Esophagus muscularis mucosa (tissue), 4 donors: ENCODE measurements around the gene ATMIN. TPM values are rescaled to one million over a fixed set of nuclear protein-coding genes. Genes with fewer than 3 reads are reported as not detected.
A peak's percentile ranks its signal among the peaks of the same experiment; 100 is the strongest.

Experiments
- DNase-seq: peaks from one replicate; pipeline ENCODE4 v3.0.0-alpha.2; 2017; ENCODE audit errors: extremely low spot score
- H3K27ac ChIP-seq, 4 donors: fragments of 200-600 bp; sonication (generic); replicated peaks in 1 of 4; 1 replicate in 3 of 4; 2 replicates in 1 of 4; pipeline ENCODE4 v1.5.1; 2016 to 2019; ENCODE audit warnings: mild to moderate bottlenecking in 1 of 4
- H3K27me3 ChIP-seq, 4 donors: fragments of 200-600 bp; sonication (generic); one replicate each; pipeline versions ENCODE4 v1.5.1 to v1.6.0; 2016 to 2019
- H3K36me3 ChIP-seq, 4 donors: fragments of 200-600 bp; sonication (generic); one replicate each; pipeline ENCODE4 v1.5.1; 2016 to 2019
- H3K4me1 ChIP-seq, 4 donors: fragments of 200-600 bp; sonication (generic); one replicate each; pipeline ENCODE4 v1.5.1; 2016 to 2019
- H3K4me3 ChIP-seq, 4 donors: fragments of 200-600 bp; sonication (generic); 1 replicate in 2 of 4; 2 replicates in 2 of 4; pipeline ENCODE4 v1.5.1; 2016 to 2019; ENCODE audit warnings: mild to moderate bottlenecking in 4 of 4, moderate library complexity in 1 of 4
- H3K9me3 ChIP-seq, 4 donors: fragments of 200-600 bp; sonication (generic); 1 replicate in 3 of 4; 2 replicates in 1 of 4; pipeline ENCODE4 v1.5.1; 2016 to 2019
- EP300 ChIP-seq: sonication (generic); formaldehyde crosslinking; IDR thresholded peaks from one replicate; pipeline ENCODE4 v1.6.1; 2017; ENCODE audit warnings: antibody characterized with exemption
- POLR2A ChIP-seq: fragments of 450-650 bp; IDR thresholded peaks from one replicate; pipeline ENCODE4 v1.6.1; 2017; ENCODE audit warnings: antibody characterized with exemption, moderate library complexity, mild to moderate bottlenecking, low read depth
- POLR2AphosphoS5 ChIP-seq, 2 donors: sonication (generic); formaldehyde crosslinking; IDR thresholded peaks; one replicate each; pipeline ENCODE4 v1.6.1; 2017; ENCODE audit warnings: antibody characterized with exemption in 2 of 2
- WGBS: methylation state at CpG from one replicate; pipeline ENCODE4 v1.1.5; 2018; 5-methylcytosine and 5-hydroxymethylcytosine counted together
- intact Hi-C: fragments of 100-400 bp; cut with DNase I; formaldehyde crosslinking; loops from one replicate; pipeline ENCODE4 v1.15.1; 2023
- total RNA-seq, 4 donors: library from RNA; depleted of rRNA; stranded (reverse); fragments of >200 nt; gene quantifications; one replicate each; pipeline versions ENCODE4 v1.1.0 to v1.2.1, GENCODE V29; 2016
- TF ChIP-seq, protein P1 (sequence below), 3 experiments: fragments of 200-600 bp in 2 of 3; fragments of 450-650 bp in 1 of 3; sonication (generic) in 2 of 3; IDR thresholded peaks; one replicate each; pipeline ENCODE4 v1.5.1; 2017 to 2019; ENCODE audit warnings: antibody characterized with exemption in 3 of 3, mild to moderate bottlenecking in 2 of 3, moderate library complexity in 1 of 3

Gene ATMIN
- total RNA-seq, 4 donors from 2014 or later, result 26.6 to 34.0 (median 30.4) TPM

DNA sequence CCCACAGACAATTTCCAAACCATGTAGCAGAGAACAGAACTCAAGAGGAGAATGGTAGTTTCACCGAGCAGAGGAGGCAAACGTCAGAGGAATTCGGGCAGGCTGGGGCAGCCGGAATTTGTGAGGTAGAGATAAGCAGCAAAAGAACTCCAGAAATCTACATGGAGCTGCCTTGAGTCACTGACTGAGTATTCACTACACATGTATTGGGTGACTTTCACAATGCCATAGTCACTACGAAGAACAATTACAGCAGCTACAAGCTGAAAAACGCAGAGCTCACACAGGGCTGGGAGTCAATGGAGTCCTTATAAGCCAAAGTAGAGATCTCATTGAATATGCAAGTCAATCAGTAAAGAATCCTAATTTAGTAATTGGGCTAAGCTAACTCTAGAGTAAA is 42.3 kb upstream of the ATMIN start:
- no peak for DNase-seq
- TF ChIP-seq, protein P1, sequence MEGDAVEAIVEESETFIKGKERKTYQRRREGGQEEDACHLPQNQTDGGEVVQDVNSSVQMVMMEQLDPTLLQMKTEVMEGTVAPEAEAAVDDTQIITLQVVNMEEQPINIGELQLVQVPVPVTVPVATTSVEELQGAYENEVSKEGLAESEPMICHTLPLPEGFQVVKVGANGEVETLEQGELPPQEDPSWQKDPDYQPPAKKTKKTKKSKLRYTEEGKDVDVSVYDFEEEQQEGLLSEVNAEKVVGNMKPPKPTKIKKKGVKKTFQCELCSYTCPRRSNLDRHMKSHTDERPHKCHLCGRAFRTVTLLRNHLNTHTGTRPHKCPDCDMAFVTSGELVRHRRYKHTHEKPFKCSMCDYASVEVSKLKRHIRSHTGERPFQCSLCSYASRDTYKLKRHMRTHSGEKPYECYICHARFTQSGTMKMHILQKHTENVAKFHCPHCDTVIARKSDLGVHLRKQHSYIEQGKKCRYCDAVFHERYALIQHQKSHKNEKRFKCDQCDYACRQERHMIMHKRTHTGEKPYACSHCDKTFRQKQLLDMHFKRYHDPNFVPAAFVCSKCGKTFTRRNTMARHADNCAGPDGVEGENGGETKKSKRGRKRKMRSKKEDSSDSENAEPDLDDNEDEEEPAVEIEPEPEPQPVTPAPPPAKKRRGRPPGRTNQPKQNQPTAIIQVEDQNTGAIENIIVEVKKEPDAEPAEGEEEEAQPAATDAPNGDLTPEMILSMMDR (IDR thresholded peaks at IDR 0.05), result no peak
- TF ChIP-seq EP300 (no peak), POLR2AphosphoS5 (IDR thresholded peaks at IDR 0.05) (no peak), POLR2A (no peak)
- Histone ChIP-seq H3K4me3 (no peak overlapping the region), H3K27me3 (no peaks in the 10 kb centered on the region), H3K4me1 (peaks cover 0 to 9% (median 3%) of the 10 kb centered on the region in 4 donors), H3K27ac (no peak overlapping the region), H3K36me3 (peaks cover 0 to 9% (median 0%) of the 10 kb centered on the region in 4 donors), H3K9me3 (no peaks in the 10 kb centered on the region)
- WGBS, result 62% methylated on average over 6 of the region's 6 CpGs
- intact Hi-C loops, result no loop called here

DNA sequence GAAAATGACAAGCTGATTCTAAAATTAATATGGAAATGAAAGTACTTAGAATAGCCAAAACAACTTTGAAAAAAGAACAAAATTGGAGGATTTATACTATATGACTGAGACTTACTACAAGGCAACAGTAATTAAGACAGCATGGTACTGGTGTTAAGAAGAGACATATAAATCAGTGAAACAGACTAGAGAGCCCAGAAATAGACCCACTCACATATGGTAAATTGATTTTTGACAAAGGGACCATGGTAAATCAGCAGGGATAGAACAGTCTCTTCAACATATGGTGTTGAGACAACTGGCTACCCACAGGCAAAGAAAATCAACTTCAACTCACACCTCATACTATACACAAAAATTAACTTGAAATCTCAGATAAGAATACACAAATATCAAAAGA is 41.8 kb upstream of the ATMIN start:
- Histone ChIP-seq H3K9me3 (no peaks in the 10 kb centered on the region), H3K27me3 (no peaks in the 10 kb centered on the region), H3K4me3 (no peak overlapping the region), H3K36me3 (peaks cover 0 to 9% (median 0%) of the 10 kb centered on the region in 4 donors), H3K4me1 (peaks cover 0 to 9% (median 3%) of the 10 kb centered on the region in 4 donors), H3K27ac (no peak overlapping the region)
- DNase-seq, result no peak
- intact Hi-C loops, result no loop called here
- TF ChIP-seq POLR2AphosphoS5 (IDR thresholded peaks at IDR 0.05), result no peak
- no peak for TF ChIP-seq EP300
- no peak for TF ChIP-seq POLR2A
- TF ChIP-seq, protein P1 (IDR thresholded peaks at IDR 0.05), result no peak

DNA sequence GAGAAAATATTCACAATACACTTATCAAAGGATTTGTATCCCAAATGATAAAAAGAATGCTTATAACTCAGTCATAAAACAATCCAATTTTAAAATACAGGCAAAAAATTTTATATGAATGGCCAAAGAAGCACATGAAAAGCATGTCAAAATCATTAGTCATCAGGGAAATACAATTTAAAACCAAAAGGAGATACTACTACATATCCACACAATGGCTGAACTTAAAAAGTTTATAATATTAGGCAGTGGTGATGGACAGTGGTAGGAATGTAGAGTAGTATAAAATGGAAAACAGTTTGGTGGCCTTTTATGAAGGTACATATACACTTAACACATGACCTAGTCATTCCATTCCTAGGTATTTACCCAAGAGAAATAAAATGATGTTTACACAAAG is 41.2 kb upstream of the ATMIN start:
- Histone ChIP-seq H3K4me1 (peaks cover 0 to 9% (median 3%) of the 10 kb centered on the region in 4 donors), H3K27ac (no peak overlapping the region)
- intact Hi-C loops, result no loop called here

DNA sequence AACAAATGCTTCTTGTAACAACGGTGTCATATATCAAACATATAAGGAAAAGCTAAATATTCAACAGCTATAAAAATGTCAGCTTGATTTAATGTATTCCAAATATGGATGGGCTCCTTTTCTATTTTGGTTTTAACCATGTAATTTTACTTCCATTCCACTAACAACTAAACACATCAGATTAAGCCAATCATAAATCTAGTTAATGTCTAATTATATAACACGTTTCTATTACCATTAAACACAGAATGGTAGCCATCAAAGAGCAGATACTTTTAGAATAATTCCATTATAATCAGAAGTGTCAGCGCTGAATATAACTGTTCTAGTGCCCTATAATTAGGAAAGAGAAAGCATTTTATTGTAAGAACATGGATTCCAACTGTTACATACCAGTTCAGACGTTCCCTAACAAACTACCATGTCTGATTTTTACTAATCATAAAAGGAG is 38.9 kb upstream of the ATMIN start:
- 53% methylated on average over 4 of the region's 4 CpGs for WGBS

More for the DNA sequence above, 41.2 kb upstream of the ATMIN start:
- Histone ChIP-seq H3K4me3 (no peak overlapping the region), H3K9me3 (no peaks in the 10 kb centered on the region), H3K36me3 (peaks cover 0 to 9% (median 0%) of the 10 kb centered on the region in 4 donors), H3K27me3 (no peaks in the 10 kb centered on the region)
- no peak for TF ChIP-seq EP300
- DNase-seq, result no peak

DNA sequence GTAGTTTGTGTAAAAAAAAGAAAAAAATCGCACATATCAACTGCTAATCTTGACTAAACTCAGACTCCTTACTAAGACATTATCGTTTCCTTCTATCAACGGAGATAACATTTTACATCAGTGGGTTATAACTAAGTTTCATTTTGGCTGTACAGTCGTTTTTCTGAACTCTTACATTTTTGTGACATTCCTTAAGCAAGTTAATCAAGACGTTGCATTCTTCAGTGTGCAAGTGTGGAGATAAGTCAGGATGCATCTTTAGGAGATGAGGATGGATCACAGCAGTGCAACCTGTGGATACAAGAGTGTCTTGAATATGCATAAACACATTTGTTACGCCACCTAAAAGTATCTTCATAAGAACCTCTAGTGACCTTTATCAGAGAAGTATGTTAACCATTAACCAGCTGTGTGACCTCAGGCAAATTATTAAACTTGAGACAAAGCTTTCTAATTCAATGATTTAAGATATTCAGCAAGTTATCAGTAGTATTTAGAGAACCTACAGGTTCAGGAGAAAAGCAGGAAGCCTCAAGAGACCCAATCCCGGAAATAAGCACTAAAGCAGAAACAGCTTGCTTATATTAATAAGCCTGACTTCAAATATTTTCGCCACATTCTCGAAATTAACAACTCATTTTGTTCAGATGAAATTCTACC is 38.4 kb upstream of the ATMIN start:
- H3K4me1 ChIP-seq, result peaks cover 0 to 9% (median 3%) of the 10 kb centered on the region in 4 donors
- no peak overlapping the region for H3K27ac ChIP-seq
- H3K9me3 ChIP-seq, result no peaks in the 10 kb centered on the region
- intact Hi-C loops, result no loop called here
- no peak for DNase-seq
- H3K27me3 ChIP-seq, result no peaks in the 10 kb centered on the region
- no peak for TF ChIP-seq EP300
- TF ChIP-seq POLR2A, result no peak
- no peak for TF ChIP-seq POLR2AphosphoS5 (IDR thresholded peaks at IDR 0.05)
- TF ChIP-seq, protein P1 (IDR thresholded peaks at IDR 0.05), result no peak
- H3K36me3 ChIP-seq, result no peaks in the 10 kb centered on the region
- 58% methylated on average over 9 of the region's 9 CpGs for WGBS
- peak overlapping the region in 2 of 4 donors; percentile 2 to 17 for H3K4me3 ChIP-seq

More for the DNA sequence above, 38.9 kb upstream of the ATMIN start:
- H3K9me3 ChIP-seq, result no peaks in the 10 kb centered on the region
- H3K4me1 ChIP-seq, result peaks cover 0 to 9% (median 3%) of the 10 kb centered on the region in 4 donors
- H3K4me3 ChIP-seq, result peak overlapping the region in 1 of 4 donors; percentile 2
- no peak overlapping the region for H3K27ac ChIP-seq
- intact Hi-C loops, result no loop called here
- no peaks in the 10 kb centered on the region for H3K27me3 ChIP-seq
- H3K36me3 ChIP-seq, result no peaks in the 10 kb centered on the region
- no peak for TF ChIP-seq POLR2AphosphoS5 (IDR thresholded peaks at IDR 0.05)
- TF ChIP-seq POLR2A, result no peak
- TF ChIP-seq, protein P1 (IDR thresholded peaks at IDR 0.05), result no peak
- no peak for TF ChIP-seq EP300
- DNase-seq, result no peak
